IgD-negative memory B cell (primary cell): ENCODE results near the gene PRR16. TPM values are rescaled to one million over a fixed set of nuclear protein-coding genes. Genes with fewer than 3 reads are reported as not detected.

Experiments used
- H3K27ac Mint-ChIP-seq, 3 donors: one replicate each; pipeline ENCODE4 v1.8.0; 2020 to 2022; ENCODE audit warnings: mild to moderate bottlenecking in 3 of 3, mixed read lengths in 3 of 3, moderate library complexity in 1 of 3
- H3K27me3 Mint-ChIP-seq: one replicate; pipeline ENCODE4 v1.8.0; 2021; ENCODE audit warnings: mixed read lengths
- H3K36me3 Mint-ChIP-seq: one replicate; pipeline ENCODE4 v1.8.0; 2020; ENCODE audit warnings: mild to moderate bottlenecking, mixed read lengths
- H3K4me1 Mint-ChIP-seq, 3 donors: one replicate each; pipeline ENCODE4 v1.8.0; 2020 to 2022; ENCODE audit warnings: mixed read lengths in 3 of 3, mild to moderate bottlenecking in 1 of 3
- H3K4me3 Mint-ChIP-seq, 4 donors: one replicate each; pipeline ENCODE4 v1.8.0; 2020 to 2022; ENCODE audit warnings: mild to moderate bottlenecking in 4 of 4, mixed read lengths in 4 of 4, moderate library complexity in 3 of 4
- H3K9me3 Mint-ChIP-seq, 3 donors: one replicate each; pipeline ENCODE4 v1.8.0; 2020 to 2021; ENCODE audit warnings: mixed read lengths in 3 of 3, mild to moderate bottlenecking in 1 of 3
- polyA plus RNA-seq: library from polyadenylated mRNA; unstranded; fragments of 300-500 nt; fragmentation: Illumina TruSeq; gene quantifications from one replicate; pipeline ENCODE4 v1.2.3, GENCODE V29; 2021

Gene PRR16
- polyA plus RNA-seq, 1 donor from 2014 or later = not detected

- Mint-ChIP-seq H3K4me1 (no peaks in the 10 kb centered on the region), H3K27ac (no peak overlapping the region), H3K36me3 (no peaks in the 10 kb centered on the region), H3K27me3 (no peaks in the 10 kb centered on the region), H3K4me3 (no peak overlapping the region), H3K9me3 (no peaks in the 10 kb centered on the region)
Observed at GRCh38 chr5:120546922-120547321, 82.8 kb downstream of the PRR16 start.

- Mint-ChIP-seq H3K4me3 (no peak overlapping the region), H3K27ac (no peak overlapping the region), H3K4me1 (no peaks in the 10 kb centered on the region), H3K27me3 (no peaks in the 10 kb centered on the region), H3K9me3 (no peaks in the 10 kb centered on the region), H3K36me3 (no peaks in the 10 kb centered on the region)
Observed at GRCh38 chr5:120550358-120550757, 86.3 kb downstream of the PRR16 start.

GRCh38 chr5:120552638-120553037, 88.5 kb downstream of the PRR16 start:
- Mint-ChIP-seq H3K36me3 (no peaks in the 10 kb centered on the region), H3K4me3 (no peak overlapping the region), H3K27ac (no peak overlapping the region), H3K9me3 (no peaks in the 10 kb centered on the region), H3K27me3 (no peaks in the 10 kb centered on the region), H3K4me1 (no peaks in the 10 kb centered on the region)

DNA sequence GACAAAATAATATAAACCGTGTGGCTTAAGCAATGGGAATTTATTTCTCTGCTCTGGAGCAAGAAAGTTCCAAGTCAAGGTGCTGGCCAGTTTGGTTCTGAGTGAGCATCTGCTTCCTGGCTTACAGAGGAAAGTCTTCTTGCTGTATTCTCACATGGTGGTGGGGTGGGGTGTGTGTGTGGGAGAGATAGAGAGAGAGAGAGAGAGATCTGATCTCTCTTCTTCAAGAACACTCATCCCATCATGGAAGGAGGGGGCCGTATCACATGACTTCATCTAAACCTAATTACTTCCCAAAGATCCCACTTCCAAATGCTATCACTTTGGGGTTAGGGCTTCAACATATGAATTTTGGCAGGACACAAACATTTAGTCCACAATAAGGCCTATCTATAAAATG, 91.2 kb downstream of the PRR16 start:
- Mint-ChIP-seq H3K4me1 (no peaks in the 10 kb centered on the region), H3K27ac (no peak overlapping the region), H3K36me3 (no peaks in the 10 kb centered on the region)

GRCh38 chr5:120564013-120564412, 99.9 kb downstream of the PRR16 start:
- H3K4me1 Mint-ChIP-seq = no peaks in the 10 kb centered on the region
- H3K27me3 Mint-ChIP-seq = no peaks in the 10 kb centered on the region
- no peak overlapping the region for H3K27ac Mint-ChIP-seq
- no peak overlapping the region for H3K4me3 Mint-ChIP-seq
- no peaks in the 10 kb centered on the region for H3K36me3 Mint-ChIP-seq
- peaks cover 0 to 3% (median 1%) of the 10 kb centered on the region in 3 donors for H3K9me3 Mint-ChIP-seq

More for the DNA sequence above, 91.2 kb downstream of the PRR16 start:
- no peaks in the 10 kb centered on the region for H3K27me3 Mint-ChIP-seq
- H3K9me3 Mint-ChIP-seq = peaks cover 2 to 3% (median 3%) of the 10 kb centered on the region in 3 donors
- no peak overlapping the region for H3K4me3 Mint-ChIP-seq

GRCh38 chr5:120567066-120567465, 103.0 kb downstream of the PRR16 start:
- H3K27me3 Mint-ChIP-seq = peaks cover 2% of the 10 kb centered on the region
- no peak overlapping the region for H3K4me3 Mint-ChIP-seq
- no peak overlapping the region for H3K27ac Mint-ChIP-seq
- H3K4me1 Mint-ChIP-seq = no peaks in the 10 kb centered on the region
- peaks cover 0 to 4% (median 0%) of the 10 kb centered on the region in 3 donors for H3K9me3 Mint-ChIP-seq
- no peaks in the 10 kb centered on the region for H3K36me3 Mint-ChIP-seq

- peaks cover 2% of the 10 kb centered on the region for H3K27me3 Mint-ChIP-seq
Observed at GRCh38 chr5:120567921-120568320, 103.8 kb downstream of the PRR16 start.

GRCh38 chr5:120568711-120569110, 104.6 kb downstream of the PRR16 start:
- H3K9me3 Mint-ChIP-seq = peaks cover 0 to 4% (median 0%) of the 10 kb centered on the region in 3 donors
- no peak overlapping the region for H3K27ac Mint-ChIP-seq
- no peaks in the 10 kb centered on the region for H3K4me1 Mint-ChIP-seq
- H3K36me3 Mint-ChIP-seq = no peaks in the 10 kb centered on the region
- peaks cover 2% of the 10 kb centered on the region for H3K27me3 Mint-ChIP-seq
- H3K4me3 Mint-ChIP-seq = no peak overlapping the region

More at GRCh38 chr5:120567921-120568320, 103.8 kb downstream of the PRR16 start:
- peaks cover 0 to 4% (median 0%) of the 10 kb centered on the region in 3 donors for H3K9me3 Mint-ChIP-seq
- H3K4me3 Mint-ChIP-seq = no peak overlapping the region
- H3K27ac Mint-ChIP-seq = no peak overlapping the region
- H3K4me1 Mint-ChIP-seq = no peaks in the 10 kb centered on the region
- no peaks in the 10 kb centered on the region for H3K36me3 Mint-ChIP-seq

- Mint-ChIP-seq H3K4me3 (no peak overlapping the region), H3K36me3 (no peaks in the 10 kb centered on the region)
Observed at GRCh38 chr5:120576588-120576987, 112.5 kb downstream of the PRR16 start.

GRCh38 chr5:120582635-120583034, 118.5 kb downstream of the PRR16 start:
- no peak overlapping the region for H3K27ac Mint-ChIP-seq
- H3K4me3 Mint-ChIP-seq = no peak overlapping the region
- H3K36me3 Mint-ChIP-seq = no peaks in the 10 kb centered on the region
- H3K27me3 Mint-ChIP-seq = no peaks in the 10 kb centered on the region
- peaks cover 0 to 5% (median 2%) of the 10 kb centered on the region in 3 donors for H3K9me3 Mint-ChIP-seq
- H3K4me1 Mint-ChIP-seq = no peaks in the 10 kb centered on the region

More at GRCh38 chr5:120576588-120576987, 112.5 kb downstream of the PRR16 start:
- Mint-ChIP-seq H3K9me3 (peaks cover 0 to 4% (median 0%) of the 10 kb centered on the region in 3 donors), H3K27ac (no peak overlapping the region), H3K4me1 (no peaks in the 10 kb centered on the region), H3K27me3 (no peaks in the 10 kb centered on the region)

DNA sequence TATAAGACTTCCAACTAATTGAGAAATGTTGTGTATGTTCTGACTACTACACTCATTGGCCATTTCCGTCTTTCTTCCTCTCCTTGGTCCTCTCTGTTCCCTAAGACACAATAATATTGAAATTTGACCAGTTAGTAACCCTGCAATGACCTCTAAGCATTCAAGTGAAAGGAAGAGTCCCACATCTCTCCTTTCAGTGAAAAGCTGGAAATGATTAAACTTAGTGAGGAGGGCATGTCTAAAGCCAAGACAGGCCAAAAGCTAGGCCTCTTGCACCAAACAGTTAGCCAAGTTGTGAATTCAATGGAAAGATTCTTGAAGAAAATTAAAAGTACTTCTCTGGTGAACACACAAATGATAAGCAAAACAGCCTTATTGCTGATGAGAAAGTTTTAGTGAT, 122.5 kb downstream of the PRR16 start:
- Mint-ChIP-seq H3K36me3 (no peaks in the 10 kb centered on the region), H3K27me3 (peaks cover 2% of the 10 kb centered on the region), H3K9me3 (peaks cover 0 to 3% (median 1%) of the 10 kb centered on the region in 3 donors), H3K27ac (no peak overlapping the region), H3K4me1 (no peaks in the 10 kb centered on the region), H3K4me3 (no peak overlapping the region)

DNA sequence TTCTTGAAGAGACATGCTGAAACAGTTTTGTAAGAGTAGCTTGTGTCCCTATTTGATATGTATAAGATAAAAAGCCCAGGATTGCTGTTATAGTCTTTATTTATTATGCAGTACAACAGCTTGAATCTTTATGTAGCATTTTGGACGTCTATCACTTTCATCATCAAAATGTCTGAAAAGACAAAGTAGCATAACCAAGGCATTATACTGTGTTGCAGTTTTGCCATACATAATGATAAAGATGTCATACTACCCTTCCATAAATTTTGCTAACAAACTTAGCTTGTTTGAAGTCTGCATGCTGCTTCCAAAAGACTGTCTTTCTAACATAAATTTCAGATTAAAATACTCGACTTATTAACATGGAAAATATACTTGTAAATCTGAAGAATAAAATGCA, 127.8 kb downstream of the PRR16 start:
- peaks cover 0 to 1% (median 0%) of the 10 kb centered on the region in 3 donors for H3K9me3 Mint-ChIP-seq
- no peaks in the 10 kb centered on the region for H3K4me1 Mint-ChIP-seq
- peaks cover 2% of the 10 kb centered on the region for H3K27me3 Mint-ChIP-seq
- no peak overlapping the region for H3K27ac Mint-ChIP-seq
- H3K36me3 Mint-ChIP-seq = no peaks in the 10 kb centered on the region
- no peak overlapping the region for H3K4me3 Mint-ChIP-seq

- H3K9me3 Mint-ChIP-seq = peaks cover 0 to 21% (median 0%) of the 10 kb centered on the region in 3 donors
- H3K27ac Mint-ChIP-seq = no peak overlapping the region
- no peaks in the 10 kb centered on the region for H3K4me1 Mint-ChIP-seq
- no peaks in the 10 kb centered on the region for H3K36me3 Mint-ChIP-seq
- H3K4me3 Mint-ChIP-seq = no peak overlapping the region
- no peaks in the 10 kb centered on the region for H3K27me3 Mint-ChIP-seq
Observed at GRCh38 chr5:120599576-120599975, 135.5 kb downstream of the PRR16 start.

DNA sequence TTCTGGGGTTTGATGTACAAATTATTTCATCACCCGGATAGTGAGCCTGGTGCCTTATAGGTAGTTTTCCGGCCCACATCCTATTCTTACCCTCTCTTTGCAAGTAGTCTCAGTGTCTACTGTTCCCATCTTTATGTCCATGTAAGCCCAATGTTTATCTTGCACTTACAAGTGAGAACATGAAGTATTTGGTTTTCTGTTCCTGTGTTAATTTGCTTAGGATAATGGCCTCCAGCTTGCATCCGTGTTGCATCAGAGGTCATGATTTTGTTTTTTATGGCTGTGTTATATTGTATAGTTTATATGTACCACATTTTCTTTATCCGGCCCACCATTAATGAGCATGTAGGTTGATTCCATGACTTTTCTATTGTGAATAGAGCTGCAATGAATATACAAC, 136.5 kb downstream of the PRR16 start:
- Mint-ChIP-seq H3K36me3 (no peaks in the 10 kb centered on the region), H3K9me3 (peaks cover 0 to 21% (median 0%) of the 10 kb centered on the region in 3 donors), H3K27ac (no peak overlapping the region), H3K4me1 (no peaks in the 10 kb centered on the region), H3K4me3 (no peak overlapping the region), H3K27me3 (no peaks in the 10 kb centered on the region)

DNA sequence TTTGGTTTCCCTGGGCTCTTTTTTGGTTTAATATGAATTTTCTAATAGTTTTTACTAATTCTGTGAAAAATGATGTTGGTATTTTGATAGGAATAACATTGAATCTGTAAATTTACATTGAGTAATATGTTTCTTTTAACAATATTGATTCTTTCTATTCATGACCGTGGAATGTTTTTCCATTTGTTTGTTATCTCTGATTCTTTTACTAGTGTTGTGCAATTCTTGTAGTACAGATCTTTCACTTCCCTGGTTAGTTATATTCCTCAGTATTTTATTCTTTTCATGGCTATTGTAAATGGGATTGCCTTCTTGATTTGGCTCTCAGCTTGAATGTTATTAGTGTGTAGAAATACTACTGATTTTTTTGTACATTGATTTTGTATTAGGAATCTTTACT, 137.9 kb downstream of the PRR16 start:
- H3K27ac Mint-ChIP-seq = no peak overlapping the region
- no peaks in the 10 kb centered on the region for H3K36me3 Mint-ChIP-seq
- no peaks in the 10 kb centered on the region for H3K27me3 Mint-ChIP-seq
- H3K4me1 Mint-ChIP-seq = no peaks in the 10 kb centered on the region
- peaks cover 0 to 21% (median 0%) of the 10 kb centered on the region in 3 donors for H3K9me3 Mint-ChIP-seq
- no peak overlapping the region for H3K4me3 Mint-ChIP-seq

- Mint-ChIP-seq H3K4me1 (no peaks in the 10 kb centered on the region), H3K4me3 (no peak overlapping the region), H3K27ac (no peak overlapping the region), H3K36me3 (no peaks in the 10 kb centered on the region), H3K27me3 (no peaks in the 10 kb centered on the region), H3K9me3 (peaks cover 0 to 21% (median 0%) of the 10 kb centered on the region in 3 donors)
Observed at GRCh38 chr5:120604884-120605283, 140.8 kb downstream of the PRR16 start.
